ENCODE measurements around the gene ERGIC1.
"Not testable (repeated sequence)": the region's sequence is repeated elsewhere in the genome, so short reads cannot be mapped to it uniquely, and the experiment has no call there.

Gene ERGIC1

GRCh38 chr5:172849606-172850453 lies 15.8 kb downstream of the ERGIC1 start:
- no peak for DNase-seq

GRCh38 chr5:172850454-172850797 lies 16.4 kb downstream of the ERGIC1 start:
- DNase-seq = no peak

- not testable (repeated sequence) for DNase-seq
Observed at GRCh38 chr5:172851254-172851653, 17.2 kb downstream of the ERGIC1 start.

- DNase-seq = no peak
Observed at GRCh38 chr5:172852490-172853354, 18.7 kb downstream of the ERGIC1 start.

- no peak for DNase-seq
Observed at GRCh38 chr5:172853355-172853975, 19.4 kb downstream of the ERGIC1 start.

- DNase-seq = no peak
Observed at GRCh38 chr5:172854451-172854871, 20.4 kb downstream of the ERGIC1 start.

GRCh38 chr5:172854971-172855370 lies 20.9 kb downstream of the ERGIC1 start:
- no peak for DNase-seq

- no peak for DNase-seq
Observed at GRCh38 chr5:172855597-172856292, 21.7 kb downstream of the ERGIC1 start.

- DNase-seq = no peak
Observed at GRCh38 chr5:172856336-172856735, 22.3 kb downstream of the ERGIC1 start.

GRCh38 chr5:172857982-172858381 lies 23.9 kb downstream of the ERGIC1 start:
- DNase-seq = no peak

- no peak for DNase-seq
Observed at GRCh38 chr5:172858511-172858989, 24.5 kb downstream of the ERGIC1 start.

GRCh38 chr5:172858990-172859811 lies 25.1 kb downstream of the ERGIC1 start:
- DNase-seq = no peak

- no peak for DNase-seq
Observed at GRCh38 chr5:172859966-172860365, 25.9 kb downstream of the ERGIC1 start.

- DNase-seq = no peak
Observed at GRCh38 chr5:172860520-172861443, 26.7 kb downstream of the ERGIC1 start.

- DNase-seq = no peak
Observed at GRCh38 chr5:172861461-172861860, 27.4 kb downstream of the ERGIC1 start.

GRCh38 chr5:172862165-172862801 lies 28.2 kb downstream of the ERGIC1 start:
- no peak for DNase-seq

- not testable (repeated sequence) for DNase-seq
Observed at GRCh38 chr5:172864171-172864570, 30.1 kb downstream of the ERGIC1 start.

GRCh38 chr5:172864747-172865146 lies 30.7 kb downstream of the ERGIC1 start:
- no peak for DNase-seq

GRCh38 chr5:172866378-172866777 lies 32.3 kb downstream of the ERGIC1 start:
- DNase-seq = no peak
